22Rv1 (cell line): ENCODE data around the gene SLC47A1.

Source experiments
- CTCF ChIP-seq: fragments of 450-650 bp; IDR thresholded peaks from 2 replicates; pipeline ENCODE4 v1.5.1; 2017; ENCODE audit warnings: mild to moderate bottlenecking
- ZFX ChIP-seq: fragments of 450-650 bp; IDR thresholded peaks from 2 replicates; pipeline ENCODE4 v1.6.1; 2017; ENCODE audit warnings: antibody characterized with exemption, borderline replicate concordance

- TF ChIP-seq CTCF: no peak
- TF ChIP-seq ZFX: no peak
These were observed 84.4 kb downstream of the SLC47A1 start for GRCh38 chr17:19618015-19618414.
